Endometrium (tissue), 2 donors: ENCODE data around the gene CDCP1.
"Not testable (repeated sequence)": the region's sequence is repeated elsewhere in the genome, so short reads cannot be mapped to it uniquely, and the experiment has no call there.

Experiments used
- FAIRE-seq: peaks from 2 replicates; lab custom pipeline; 2012; peaks lifted over from hg19 to GRCh38; lab: Jason Lieb, UNC
- donor health status: control.
- donor health status: control.

CDCP1 gene

GRCh38 chr3:45055411-45056143 lies 90.6 kb downstream of the CDCP1 start:
- FAIRE-seq = no peak

- no peak for FAIRE-seq
These were observed 91.2 kb downstream of the CDCP1 start for GRCh38 chr3:45055032-45055410.

- no peak for FAIRE-seq
These were observed 91.9 kb downstream of the CDCP1 start for GRCh38 chr3:45054196-45054857.

- FAIRE-seq = not testable (repeated sequence)
These were observed 92.4 kb downstream of the CDCP1 start for GRCh38 chr3:45053805-45054195.

DNA sequence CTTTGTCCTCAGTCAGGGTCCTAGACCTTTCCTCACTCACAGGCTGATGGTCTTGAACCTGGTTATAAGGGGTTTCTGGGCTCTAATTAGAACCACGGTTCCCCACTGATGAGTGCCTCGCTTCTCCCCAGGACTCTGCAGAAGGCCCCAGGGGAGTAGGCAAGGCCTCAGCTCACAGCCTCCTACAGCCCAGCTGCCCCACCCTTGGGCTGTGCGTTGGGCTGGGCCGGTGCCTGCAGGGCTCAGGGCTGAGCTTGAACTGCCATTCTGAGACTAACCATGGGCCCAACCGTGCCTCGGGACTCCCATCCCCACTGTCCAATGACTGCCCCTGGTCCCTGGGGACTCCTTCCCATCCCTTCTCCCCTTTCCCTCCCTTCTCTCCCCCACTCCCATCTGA lies 94.5 kb downstream of the CDCP1 start:
- FAIRE-seq = no peak

DNA sequence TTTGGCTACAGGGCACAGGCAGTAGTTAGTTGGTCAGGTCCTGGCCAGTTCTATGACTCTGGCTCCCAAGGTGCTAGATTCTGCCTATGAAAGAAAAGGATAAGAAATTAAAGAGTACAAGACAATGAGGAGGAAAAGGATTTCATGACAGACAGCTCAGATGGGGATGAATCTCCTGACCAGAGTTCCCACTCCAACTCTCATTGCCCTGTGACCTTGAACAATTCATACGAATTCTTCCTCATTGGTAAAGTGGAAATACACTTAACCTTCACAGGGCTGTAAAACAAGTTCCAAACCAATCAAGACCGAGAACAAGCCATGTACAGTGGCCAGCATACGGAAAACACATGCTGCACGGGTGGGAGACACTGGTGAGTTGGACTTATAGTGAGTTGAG lies 96.4 kb downstream of the CDCP1 start:
- no peak for FAIRE-seq

- no peak for FAIRE-seq
These were observed 97.9 kb downstream of the CDCP1 start for GRCh38 chr3:45048244-45048643.

DNA sequence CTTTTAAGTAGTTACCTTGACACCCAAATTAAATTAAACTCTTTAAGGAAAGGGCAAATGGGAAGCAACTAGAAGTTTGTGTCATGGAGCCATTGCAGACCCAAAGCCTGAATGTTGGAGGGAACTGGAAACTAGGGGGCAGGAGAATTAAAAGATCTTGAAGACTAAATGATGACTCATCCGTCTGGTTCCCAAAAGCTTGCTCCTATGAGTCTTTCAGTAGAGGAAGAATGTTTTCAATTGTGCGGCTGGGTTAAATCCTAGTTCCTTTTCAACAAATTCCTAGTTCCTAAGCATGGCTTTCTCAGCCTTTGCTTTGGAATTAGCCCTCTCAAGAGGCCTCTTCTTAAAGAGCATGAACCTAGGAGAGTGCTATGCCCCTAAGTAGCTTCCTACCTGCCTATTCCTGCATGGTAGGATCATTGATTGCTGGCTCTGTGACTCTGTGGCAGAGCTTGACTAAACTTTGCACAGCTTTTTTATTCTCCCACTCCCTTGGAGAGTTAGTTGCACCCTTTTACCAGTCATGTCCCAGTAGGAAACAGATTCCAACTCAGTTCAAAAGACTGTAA lies 102.4 kb downstream of the CDCP1 start:
- FAIRE-seq = no peak

GRCh38 chr3:45042162-45042561 lies 104.0 kb downstream of the CDCP1 start:
- FAIRE-seq = no peak

DNA sequence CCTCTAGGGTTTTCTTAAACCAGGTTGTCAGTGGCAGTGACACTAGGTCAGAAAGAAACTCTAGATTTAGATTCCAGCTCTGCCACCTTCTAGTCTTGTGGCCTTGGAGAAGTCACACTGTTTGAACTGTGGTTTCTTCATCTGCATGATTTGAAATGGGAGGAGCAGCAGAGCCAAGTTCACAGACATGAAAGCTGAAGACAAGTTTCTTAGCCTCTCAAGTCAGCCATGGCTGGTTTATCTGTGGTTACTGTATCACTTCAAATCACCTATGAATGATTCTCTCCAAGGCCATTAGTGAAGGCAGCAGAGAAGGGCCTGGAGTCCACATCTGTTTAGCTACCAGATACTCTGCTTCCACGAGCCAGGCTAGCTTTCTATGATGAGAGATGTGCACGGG lies 104.5 kb downstream of the CDCP1 start:
- FAIRE-seq = no peak

DNA sequence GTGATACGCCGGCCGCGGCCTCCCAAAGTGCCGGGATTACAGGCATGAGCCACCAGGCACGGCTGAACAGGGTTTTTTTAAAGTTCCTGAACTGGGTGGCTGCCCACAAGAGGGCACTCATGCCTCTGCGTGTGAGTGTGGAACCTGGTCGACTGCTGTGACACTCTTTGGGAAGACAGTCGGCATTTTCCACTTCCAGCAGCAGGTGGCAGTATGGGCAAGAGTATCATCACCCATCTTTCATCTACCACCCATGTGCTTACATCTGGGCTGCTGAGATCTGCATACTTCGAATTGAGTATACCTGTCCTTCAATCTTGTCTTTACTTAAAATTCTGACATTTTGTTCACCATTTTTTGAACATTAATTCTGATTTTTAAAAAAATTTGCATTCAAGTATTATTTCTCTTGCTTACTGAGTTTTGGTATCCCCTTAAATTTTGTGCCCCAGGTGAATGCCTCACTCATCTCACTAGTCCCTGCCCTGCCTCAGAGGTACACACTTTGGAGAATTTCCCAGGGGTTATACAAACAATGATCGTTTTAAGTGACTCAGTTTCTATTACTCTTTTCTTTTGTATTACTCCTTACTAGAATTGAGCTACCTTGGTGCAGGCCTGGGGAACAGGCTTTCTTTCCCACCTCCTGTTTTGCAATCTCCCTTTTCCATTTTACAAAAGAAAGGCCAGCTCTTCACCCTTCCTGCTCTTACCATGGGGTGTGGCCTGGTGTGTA lies 108.3 kb downstream of the CDCP1 start:
- FAIRE-seq = peak; percentile 90

GRCh38 chr3:45035441-45036301 lies 110.5 kb downstream of the CDCP1 start:
- FAIRE-seq = no peak

DNA sequence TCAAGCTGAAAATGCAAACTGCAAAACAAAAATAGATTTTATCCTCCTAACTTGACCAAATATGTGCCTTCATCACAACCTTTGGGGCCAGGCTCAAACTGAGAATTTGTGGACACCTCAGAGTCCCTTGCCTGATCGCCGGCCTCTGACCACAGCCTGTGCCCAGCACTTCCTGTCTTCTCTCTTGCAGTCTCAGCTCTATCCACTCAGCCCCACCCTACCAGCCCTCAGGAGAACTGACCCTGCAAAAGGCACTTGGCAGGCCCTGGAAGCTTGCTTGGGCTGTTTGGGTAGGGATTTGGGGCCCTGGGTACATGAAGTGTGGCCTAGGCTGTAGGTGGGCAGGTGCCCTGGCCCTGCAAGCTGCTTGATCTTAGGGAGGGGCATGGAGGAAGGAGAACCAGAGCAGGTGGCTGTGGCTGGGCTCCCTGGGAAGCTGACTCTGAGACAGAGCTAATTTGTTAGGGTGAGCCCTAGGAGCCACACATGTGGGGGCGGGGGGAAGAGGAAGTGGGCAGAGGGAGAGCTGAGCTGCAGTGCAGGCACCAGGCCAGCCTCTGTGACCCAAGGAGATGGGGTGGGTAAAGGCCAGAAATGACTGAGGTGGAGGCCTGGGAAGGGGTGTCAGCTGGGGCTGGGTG lies 111.4 kb downstream of the CDCP1 start:
- FAIRE-seq = no peak

DNA sequence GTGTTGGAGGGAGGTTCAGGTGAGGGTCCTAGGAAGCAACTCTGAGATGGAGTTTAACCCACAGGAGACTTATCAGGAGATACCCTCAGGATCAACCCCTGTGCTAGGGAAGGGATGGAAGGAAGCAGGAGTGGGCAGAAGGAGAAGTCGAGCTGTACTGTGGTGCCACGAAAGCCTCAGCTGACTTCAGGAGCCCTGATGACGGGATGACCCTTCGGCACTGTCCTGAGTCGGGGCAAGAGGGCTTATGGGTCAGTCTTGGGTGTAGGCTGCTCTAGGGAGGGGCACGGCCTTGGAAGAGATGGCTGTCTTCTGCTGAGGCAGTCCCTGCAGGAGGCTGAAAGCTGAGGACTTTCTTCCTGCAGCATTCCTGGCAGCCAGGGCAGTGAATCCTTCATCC lies 112.4 kb downstream of the CDCP1 start:
- no peak for FAIRE-seq
